ELF-1 (cell line): Measurements from ENCODE around the gene ATXN1.

Source experiments
- DNase-seq: peaks from one replicate; pipeline ENCODE4 v3.0.0-alpha.2; 2016; ENCODE audit warnings: low read depth, low spot score

Gene ATXN1

GRCh38 chr6:16783509-16783908 lies 22.2 kb upstream of the ATXN1 start:
- DNase-seq = no peak

GRCh38 chr6:16782278-16782677 lies 21.0 kb upstream of the ATXN1 start:
- DNase-seq = no peak

- DNase-seq = no peak
Observed at GRCh38 chr6:16781348-16782169, 20.3 kb upstream of the ATXN1 start.

DNA sequence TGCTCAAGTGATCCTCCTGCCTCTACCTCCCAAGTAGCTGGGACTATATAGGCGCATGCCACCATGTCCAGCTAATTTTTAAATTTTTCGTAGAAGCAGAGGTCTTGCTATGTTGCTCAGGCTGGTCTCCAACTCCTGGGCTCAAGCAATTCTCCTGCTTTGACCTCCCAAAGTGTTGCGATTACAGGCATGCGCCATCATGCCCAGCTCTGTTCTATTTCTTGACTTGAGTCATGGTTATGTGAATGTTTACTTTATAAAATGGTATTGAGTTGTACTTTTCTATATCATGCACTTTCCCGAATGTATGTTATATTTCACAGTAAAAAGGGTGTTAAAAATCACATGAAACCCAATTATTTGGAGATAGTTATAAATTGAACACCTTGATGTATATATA lies 17.3 kb upstream of the ATXN1 start:
- DNase-seq = no peak

- DNase-seq = no peak
Observed at GRCh38 chr6:16777794-16778193, 16.5 kb upstream of the ATXN1 start.

GRCh38 chr6:16776394-16777017 lies 15.2 kb upstream of the ATXN1 start:
- no peak for DNase-seq

GRCh38 chr6:16774437-16774836 lies 13.2 kb upstream of the ATXN1 start:
- no peak for DNase-seq

- DNase-seq = no peak
Observed at GRCh38 chr6:16773362-16773761, 12.1 kb upstream of the ATXN1 start.

GRCh38 chr6:16770701-16771569 lies 9.7 kb upstream of the ATXN1 start:
- DNase-seq = peak; percentile 85

GRCh38 chr6:16769986-16770376 lies 8.7 kb upstream of the ATXN1 start:
- DNase-seq = no peak

DNA sequence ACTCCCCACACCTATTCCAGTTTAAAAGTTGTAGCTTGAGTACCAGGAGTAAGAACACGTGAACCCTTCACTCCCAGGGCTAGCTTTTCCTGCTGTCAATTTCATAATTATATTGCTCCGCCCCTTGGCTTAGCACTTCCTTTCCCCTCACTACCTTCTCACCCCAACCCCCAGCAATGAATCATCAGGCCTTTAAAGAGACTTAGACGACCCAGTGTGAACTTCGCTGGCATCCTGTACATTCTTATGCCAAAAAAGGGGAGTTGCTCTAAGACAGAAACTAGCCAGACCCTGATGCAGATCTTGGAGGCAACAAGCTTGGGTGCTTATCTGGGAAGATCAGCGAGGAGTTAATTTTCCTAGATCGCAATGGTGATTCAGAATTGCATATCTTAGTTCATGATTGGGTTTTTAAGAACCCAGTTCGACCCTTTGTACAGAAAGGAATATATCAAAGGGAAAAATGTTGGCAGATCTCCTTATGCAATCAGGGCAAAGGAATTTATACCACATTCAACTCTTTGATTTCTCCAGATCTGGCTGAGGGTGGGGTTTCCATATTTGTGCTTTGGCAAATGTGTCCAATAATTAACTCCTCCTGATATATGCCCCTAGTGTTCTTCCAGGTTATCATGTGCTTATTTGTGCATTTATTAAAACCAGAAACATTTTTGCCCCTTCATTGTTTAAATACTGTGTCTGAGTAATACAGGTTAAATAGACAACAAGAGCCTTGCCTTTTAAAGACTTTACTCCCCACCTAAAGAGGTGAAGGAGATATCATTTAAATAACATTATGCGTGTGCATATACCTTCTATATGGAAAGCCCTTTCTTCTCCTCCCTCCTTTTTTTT lies 8.1 kb upstream of the ATXN1 start:
- peak; percentile 39 for DNase-seq

- DNase-seq = no peak
Observed at GRCh38 chr6:16768477-16768830, 7.2 kb upstream of the ATXN1 start.

- no peak for DNase-seq
Observed at GRCh38 chr6:16767765-16768476, 6.7 kb upstream of the ATXN1 start.

GRCh38 chr6:16766836-16767745 lies 5.8 kb upstream of the ATXN1 start:
- no peak for DNase-seq

DNA sequence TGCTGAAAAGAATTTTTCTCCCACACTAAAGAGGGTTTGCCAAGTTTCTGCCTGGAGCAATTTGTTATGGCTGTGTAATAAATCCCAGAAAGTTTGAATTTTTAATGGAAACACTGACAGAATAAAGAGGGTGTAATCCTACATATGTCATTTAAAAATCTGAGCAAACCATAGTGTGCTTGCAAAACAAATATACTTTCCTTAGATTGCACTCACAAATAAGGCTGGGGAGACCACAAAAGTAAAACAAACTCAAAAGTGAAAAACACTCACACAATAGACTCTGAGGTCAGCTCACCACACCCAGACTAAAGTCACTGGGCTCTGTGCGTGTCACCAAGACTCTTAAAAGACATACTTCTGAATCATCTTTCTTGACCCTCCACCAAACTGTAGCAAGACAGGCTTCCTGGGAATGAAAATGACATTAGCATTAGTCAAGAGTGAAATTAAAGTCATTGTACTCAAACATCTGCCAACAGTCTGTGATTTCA lies 4.8 kb upstream of the ATXN1 start:
- no peak for DNase-seq

DNA sequence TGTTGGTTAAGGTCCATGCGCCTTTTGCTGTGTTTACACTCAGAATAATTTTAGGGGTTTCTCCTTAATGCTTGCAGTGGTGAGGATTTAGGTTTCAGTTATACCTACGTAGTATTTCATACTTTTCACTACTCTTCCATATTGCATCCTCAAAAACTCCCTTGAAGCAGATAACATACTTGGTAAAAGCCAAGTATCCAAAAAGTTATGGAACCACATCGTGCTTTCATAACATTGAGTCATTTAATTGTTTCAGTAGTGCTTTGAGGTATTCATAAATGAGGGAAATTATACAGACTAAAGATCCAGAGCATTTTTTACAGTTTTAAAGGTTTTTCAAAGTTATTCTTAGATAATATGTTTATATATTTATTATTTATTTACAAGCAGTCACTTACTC lies 4.0 kb upstream of the ATXN1 start:
- DNase-seq = no peak

DNA sequence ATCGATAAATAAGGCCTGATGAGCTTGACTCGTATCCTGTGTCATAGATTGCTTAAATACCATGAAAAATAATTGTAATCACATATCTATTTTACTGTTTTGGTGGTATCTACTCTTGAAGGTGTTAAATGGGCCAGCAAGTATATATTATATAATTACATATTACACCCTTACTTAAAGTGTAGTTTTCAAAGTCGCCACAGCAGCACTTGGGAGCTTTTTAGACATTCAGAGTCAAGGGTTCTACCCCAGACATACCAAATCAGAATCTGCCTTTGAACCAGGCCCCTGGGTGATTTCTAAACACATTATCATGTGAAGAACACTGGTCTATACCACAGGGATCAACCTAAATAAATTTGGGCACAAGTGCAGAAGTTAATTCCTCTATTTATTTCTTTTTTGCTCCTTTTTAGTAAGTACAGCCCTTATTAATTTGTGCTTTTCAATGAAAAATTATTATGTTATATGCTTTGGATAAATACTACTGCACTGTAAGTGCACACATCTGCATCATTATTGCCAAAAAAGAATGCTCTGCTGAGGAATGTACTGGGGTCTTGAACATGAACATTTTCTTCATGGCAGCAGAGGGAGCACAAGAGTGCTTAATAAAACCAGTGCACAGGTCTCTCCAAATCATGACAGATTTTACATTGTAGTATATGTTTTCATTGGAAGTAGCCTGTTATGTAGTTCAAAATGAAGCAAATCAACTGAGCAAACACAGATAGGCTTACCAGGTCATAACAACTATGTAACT lies 3.1 kb upstream of the ATXN1 start:
- no peak for DNase-seq

GRCh38 chr6:16762550-16763477 lies 1.6 kb upstream of the ATXN1 start:
- DNase-seq = peak; percentile 50
